GM21515 (cell line): ENCODE data around the gene POU6F2.

ENCODE experiments used
- ATAC-seq: cut with Tn5 transposase; IDR thresholded peaks from one replicate; pipeline ENCODE4 v1.9.1; 2021; ENCODE audit not compliant: unreplicated experiment

Gene POU6F2

DNA sequence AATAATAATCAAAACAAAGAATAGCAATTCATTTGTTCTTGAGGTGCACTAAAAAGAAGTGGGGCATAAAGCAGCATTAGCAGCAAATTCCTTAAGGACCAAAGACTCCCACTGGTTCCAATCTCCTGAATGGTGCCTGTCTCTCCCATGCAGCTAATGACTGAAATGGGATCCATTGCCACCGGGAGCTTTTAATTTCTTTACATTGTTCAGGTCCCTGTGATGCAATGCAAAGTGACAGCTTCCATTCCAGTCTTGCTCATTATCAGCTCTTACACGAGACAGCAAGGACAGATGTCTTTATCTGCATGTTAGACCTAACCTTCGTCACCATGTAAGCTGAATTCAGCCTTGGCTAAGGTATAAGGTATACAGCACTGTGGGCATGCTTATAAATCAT, 148.1 kb downstream of the POU6F2 start:
- no peak for ATAC-seq

DNA sequence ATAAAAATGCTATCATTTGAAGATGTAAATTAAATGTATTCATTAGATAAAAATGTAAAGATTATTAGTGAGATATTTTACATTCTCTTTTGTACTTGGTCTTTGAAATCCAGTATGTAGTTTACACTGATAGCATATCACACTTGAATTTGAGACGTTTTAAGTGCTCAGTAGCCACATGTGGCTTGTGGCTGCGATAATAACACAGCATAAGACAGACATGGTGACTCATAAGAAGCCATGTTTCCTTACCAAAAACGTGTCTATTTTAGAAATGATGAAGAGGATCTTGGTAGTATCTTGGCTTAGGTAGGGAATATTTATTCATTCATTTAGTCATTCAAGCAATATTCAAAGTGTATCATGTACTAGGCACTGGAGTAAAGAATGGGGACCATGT, 149.3 kb downstream of the POU6F2 start:
- no peak for ATAC-seq

DNA sequence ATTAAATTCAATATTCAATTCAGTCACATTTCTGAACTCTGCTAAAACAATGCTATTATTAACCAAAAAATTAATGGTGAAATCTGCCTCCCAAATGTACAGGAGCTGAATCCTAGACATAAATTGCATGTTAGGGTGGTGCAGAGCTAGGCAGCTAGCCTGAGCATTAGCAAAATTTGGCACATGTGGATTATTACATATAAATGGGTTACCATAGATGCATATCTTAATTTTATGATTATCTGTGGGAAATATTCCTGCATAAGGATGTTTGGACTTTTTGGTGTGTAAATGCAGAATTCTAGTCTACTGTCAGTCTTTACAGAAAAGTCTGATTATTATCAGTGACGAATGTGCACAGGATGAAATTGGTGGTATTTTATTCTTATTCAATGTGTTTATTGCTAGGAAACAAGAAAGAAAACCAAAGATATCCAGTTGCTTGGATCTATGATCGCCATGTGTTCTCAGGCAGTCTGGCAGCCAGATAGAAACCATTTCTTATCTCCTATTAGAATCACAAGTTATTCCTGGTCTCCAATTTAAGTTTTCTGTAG, 150.7 kb downstream of the POU6F2 start:
- ATAC-seq, result no peak

DNA sequence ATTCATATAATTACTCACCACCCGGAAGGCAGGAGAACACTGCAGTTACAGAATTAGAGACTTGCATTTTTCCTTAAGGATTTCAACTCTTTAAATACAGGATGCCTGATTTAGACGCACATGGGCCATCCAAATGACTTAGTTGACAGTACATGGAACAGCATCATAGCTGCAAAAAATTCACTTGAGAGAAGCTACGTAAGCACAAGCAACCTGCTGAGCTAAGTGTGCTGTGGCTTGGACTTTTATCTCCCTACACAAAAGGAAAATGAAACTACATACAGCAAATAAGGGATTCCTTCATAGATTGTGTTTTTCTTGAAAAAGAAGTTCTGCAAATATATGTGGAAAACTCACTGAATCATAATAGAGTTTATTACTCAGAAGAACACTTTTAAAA, 152.6 kb downstream of the POU6F2 start:
- no peak for ATAC-seq

DNA sequence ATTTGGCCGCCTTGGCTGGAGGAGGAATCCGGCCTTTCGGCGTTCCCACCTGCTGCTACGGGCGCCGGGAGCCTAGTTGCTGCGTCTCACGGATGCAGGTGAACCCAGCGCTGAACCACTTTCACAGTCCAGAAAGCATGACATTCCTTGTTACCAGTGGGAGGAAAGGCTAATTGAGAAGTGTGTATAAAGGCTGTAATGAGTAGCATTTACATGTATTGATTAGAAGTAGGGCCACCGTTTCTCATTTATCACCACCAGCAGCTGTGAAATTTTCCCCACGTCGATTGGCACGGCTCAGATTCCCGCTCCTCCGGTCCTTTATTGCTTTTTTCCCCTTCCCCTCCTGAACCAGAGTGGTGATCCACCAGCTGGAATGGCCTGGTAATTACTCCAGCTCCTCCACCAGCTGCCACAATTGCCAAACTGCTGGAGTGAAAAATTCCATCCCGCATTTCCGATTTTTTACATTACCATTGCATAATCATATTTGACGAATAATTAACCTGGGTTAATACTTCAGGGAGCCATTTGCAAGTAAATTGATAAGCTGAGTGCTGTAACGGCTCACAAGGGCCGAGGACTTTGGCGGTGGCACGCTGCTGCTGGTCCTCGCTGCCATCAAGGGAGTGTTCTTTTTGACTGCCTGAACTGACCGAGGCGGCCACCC, 153.3 kb downstream of the POU6F2 start:
- no peak for ATAC-seq

DNA sequence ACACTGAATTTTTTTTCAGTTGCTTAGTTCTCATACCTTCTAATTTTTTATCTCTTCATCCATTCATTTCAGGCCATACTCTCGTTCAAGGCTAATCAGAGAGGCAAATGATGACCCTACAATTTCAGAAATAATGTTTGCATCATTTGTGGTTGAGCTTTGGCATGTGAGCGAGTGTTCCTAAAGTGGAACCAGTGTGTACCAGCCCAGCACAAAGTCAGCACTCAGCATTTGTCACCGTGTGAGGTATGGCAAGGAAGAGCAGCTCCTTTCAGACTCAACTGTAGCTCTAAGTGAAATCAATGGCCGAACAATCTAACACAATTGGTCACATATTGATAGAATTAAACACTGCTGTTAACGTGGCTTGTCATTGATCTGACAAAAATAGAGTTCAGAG, 154.6 kb downstream of the POU6F2 start:
- no peak for ATAC-seq

DNA sequence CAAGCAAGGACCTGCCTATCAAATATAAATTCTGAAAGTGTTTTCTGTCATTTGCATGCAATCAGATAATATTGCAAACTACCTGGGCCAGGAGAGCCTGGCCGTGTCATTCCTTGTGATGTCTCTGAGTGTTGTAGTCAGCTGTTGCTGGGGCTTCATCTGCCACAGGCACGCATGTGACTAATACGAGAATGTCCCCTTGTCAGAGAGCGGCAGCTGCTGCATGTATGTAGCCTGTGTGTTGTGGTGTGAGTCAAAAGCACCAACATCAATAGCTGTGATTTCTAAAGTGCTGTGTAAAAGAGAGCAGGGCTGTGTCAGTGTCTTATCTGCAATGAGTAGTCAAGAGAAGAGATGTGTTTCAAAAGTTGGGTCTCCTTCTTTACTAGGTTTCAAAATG, 155.4 kb downstream of the POU6F2 start:
- no peak for ATAC-seq

DNA sequence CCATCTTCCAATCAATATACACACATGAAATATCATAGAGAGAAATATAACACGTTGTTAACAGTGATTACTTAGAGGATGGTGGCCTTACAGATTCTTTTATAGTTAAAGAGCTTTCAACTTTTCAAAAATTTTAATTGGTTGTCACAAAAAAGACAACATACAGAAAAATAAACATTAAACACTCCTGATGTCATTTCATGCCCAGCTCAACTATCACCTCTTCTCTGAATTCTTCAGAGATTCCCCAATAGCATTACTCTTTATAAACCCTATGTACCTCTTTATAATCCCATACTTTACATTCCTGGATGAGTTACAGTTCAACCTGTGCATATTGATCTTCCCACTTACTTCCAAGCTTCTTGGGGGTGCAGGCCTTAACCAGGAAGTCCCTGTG, 159.8 kb downstream of the POU6F2 start:
- no peak for ATAC-seq

DNA sequence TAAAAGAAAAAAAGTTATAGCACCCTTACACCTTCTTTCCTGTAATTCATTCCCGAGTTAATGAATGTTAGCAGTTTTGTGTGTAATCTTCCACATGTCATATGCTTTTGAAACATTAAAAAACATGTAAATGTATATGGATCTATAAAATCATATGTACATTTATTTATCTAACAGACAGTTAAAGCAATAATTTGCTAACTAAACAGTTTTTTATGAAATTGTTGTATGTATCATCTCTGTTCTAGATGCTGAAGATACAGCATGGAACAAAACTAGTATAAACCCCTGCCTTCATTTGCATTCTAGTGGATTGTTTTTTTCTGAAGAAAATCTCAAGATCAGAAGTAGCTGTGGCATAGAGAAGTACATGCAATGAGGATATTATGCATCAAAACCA, 165.0 kb downstream of the POU6F2 start:
- no peak for ATAC-seq

DNA sequence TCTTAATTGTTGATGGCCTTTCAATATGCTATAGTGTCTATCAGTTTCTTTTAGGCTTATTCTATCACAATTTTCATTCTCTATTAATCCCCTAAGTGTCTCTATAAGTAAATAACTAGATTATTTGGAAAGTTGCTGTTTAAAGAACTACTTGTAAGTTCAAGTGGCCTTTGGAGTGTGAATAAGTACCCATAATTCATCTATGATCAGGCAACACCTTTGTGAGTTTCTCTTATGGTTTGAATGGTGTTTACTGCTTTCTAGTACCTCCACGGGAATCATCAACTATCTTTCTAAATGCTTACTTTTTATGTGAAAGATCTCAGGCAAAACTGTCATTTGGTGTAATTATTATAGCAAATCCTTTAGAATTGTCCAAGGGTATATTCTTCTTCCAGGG, 166.7 kb downstream of the POU6F2 start:
- ATAC-seq, result no peak

DNA sequence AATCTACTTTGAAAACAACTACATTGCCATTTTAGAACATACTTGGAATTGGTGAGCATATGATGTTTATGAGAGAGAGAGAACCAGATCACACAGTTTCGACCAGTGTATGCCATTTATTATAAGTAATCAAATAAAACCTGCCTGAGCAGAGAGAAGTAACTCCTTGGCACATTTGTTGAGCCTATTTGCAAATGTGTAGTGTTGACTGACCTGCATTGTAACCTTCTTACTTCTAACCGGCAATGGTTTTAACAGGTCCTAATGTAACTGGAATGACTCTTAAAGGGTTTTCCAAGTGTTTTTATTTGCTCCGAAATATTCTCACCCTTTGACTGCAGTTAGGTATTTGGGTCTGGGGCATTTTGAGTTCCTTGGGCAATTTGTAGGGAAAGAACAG, 167.6 kb downstream of the POU6F2 start:
- ATAC-seq, result no peak

DNA sequence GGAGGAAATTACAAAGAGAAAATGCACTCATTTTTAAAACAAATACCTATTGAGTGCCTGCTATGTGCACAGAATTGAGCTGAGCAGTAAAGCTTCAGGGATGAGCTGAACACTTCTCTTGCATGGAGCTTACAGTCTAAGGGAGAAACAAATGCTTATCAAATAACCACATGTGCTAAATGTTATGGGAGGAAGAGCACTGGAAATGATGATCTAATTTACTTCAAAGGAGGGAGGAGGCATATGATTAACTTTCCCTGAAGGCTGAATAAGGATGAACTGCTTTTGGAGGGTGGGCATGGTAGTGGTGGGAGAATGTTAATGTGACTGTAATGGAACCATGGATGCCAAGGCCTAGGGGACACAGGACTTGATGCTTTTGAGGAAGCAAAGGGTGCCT, 168.2 kb downstream of the POU6F2 start:
- ATAC-seq, result no peak

DNA sequence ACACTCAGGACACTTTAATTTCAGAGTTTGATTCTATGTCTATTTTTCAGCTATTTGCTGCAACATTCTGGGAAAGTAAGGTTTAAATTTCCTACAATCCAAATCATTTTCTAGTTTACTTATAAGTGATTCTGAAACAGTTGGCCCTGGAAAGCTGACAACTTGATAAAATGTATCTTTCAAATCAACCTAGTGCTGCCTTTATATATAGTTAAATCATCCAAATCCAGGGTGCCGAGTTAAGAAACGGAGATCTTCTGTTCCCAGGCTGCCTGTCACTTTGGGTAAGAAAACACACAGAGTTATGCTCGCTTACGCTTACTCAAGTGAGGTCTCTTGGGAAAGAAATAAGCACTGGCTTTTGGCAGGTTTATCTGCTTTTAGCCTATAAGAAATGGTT, 175.0 kb downstream of the POU6F2 start:
- ATAC-seq, result no peak

DNA sequence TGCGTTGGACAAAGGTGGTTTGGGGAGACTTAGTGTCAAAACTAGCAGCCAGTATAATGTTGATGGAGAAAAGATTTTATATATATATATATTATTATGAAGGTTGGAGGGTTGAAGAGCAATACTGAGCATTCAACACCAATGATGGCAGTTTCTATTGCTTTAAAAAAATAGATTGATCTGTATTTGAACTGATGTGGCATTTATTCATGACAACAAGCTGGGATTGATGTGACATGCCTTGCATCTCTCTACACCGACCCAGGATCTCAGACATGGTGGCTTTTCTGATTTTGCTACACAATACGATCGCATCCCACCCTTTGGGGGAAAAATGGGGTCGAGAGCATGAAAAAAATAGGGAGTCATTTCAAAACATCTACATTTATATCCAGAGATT, 175.4 kb downstream of the POU6F2 start:
- ATAC-seq, result no peak

DNA sequence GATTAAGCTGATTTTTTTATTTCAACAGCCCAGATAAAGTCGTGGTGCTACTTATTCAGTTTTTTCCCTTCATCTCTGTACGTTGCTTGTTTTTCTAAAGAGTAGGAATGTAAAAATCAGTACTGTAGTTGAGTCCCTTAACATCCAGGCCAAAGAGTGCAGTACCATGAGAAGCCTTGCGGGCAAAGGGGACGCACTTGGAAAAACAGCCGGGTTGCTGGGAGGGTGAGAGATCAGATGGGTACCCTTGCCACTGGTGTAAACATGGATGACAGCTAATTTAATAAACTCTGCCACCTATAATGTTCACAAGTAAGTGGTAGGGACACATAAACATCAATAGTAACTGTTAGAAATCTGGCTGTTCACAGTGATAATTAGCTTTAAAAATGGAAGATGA, 175.9 kb downstream of the POU6F2 start:
- no peak for ATAC-seq

DNA sequence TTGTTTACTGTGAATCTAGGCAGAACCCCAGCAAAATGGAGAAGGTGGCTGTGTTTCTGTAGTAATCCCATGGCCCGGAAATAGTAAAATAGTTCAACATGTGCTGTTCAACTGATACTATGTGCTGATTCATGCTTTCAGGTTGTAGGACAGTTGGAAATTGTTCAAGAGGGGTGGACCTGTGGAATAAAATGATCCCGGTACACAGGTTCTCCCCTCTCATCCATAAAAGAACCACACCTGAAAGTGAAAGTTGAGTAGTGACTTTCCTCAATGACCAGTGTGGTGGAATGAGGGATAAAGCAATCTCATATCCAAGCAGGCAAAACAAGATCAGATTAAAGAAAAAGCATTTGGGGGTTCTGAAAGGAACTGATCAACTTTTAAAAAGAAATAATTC, 177.1 kb downstream of the POU6F2 start:
- ATAC-seq, result no peak

DNA sequence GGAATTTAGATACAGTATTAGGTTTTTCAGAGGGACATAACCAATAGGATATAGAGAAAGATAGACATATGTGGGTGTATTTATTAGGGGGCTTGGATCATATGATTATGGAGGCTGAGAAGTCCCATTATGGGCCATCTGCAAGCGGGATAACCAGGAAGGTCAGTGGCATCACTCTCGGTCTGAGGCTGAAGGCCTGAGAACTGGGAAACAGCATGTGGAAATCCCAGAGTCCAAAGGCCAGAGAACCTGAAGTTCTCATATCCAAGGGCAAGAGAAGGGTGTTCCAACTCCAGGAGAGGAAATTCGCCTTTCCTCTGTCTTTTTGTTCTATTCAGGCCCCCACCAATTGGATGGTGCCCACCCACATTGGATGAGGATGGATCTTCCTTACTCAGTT, 180.7 kb downstream of the POU6F2 start:
- no peak for ATAC-seq

DNA sequence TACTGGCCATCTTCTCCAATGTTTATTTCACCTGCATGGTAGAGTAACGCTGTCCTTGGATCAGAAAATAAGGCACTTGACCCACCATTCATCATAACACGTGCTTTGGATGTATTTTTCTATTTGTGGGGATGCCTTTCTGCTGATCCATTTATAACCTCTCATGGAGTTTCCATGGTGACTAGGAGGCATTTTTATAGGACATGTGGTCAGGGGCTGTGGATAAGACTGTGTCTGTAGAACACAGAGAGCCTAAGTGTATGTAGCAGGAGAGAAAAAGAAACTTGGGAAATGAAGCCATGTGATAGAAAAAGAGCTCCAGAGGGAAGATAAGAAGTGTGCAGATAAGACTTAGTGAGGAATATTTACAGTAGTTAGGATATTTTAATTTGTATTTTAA, 184.2 kb downstream of the POU6F2 start:
- no peak for ATAC-seq

DNA sequence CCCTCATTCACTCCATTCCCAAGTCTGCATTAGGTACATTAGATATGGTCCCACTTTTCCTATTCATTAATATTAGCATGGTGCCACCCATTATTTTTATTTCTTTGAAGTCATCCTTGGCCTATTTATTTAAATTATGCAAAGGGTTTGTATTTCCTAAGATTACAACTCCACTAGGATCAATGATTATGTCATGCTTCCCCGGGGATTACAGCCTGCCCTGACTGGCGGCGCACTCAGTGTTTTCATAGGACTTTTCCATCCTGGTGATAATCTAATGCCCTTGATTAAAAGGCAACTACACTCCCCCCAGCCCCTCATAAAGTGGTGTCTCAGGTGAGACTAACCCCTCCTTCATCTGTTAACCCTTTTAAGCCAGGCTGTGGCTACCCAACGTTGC, 187.2 kb downstream of the POU6F2 start:
- no peak for ATAC-seq

DNA sequence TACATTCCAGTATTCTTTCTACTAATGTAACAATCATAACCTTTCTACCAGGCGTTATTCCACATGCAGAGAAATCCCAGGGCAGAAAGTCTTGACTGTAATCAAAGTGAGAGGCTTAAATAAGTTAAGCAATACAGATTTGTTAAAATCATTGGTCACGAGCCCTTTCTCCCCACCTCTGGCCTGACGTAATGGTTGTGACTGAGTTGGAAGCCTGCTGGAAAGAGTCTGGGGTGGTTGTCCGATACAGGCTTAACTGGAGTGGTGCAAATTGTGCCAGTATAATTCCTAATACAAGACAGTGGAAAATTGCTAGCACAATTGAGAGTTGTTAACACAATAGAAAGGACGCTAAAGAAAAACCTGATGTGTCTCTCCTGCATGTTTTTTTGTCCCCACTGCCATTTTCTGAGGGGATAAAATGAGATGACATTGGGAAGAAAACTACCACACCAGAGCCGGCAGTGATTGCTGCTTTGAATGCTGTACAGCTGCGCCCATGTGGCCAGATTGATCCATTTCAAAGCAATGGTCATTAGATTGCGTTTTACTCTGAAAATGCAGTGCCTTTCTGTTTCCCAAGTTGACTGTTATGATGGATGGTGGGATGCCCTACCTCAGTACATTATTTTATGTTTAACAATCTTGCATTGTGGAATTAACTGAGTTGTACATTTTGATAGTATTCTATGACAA, 190.8 kb downstream of the POU6F2 start:
- no peak for ATAC-seq

DNA sequence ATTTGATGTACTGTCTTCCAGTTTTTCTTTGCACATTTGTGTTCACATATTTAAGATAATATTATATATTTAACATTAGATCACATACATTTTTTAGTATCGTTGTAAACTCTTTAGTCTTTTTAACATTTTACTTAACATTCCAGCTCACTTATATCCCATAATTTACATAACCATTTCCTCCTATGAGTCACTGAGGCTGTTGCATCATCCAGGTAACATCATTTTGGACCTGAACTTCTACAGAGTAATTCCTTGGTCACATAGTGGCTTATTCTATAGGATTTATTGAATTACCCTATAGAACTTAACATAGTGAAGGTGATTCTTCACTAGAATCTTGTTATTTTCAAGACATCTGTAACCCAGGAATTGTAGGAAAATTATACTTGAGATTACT, 194.4 kb downstream of the POU6F2 start:
- no peak for ATAC-seq

DNA sequence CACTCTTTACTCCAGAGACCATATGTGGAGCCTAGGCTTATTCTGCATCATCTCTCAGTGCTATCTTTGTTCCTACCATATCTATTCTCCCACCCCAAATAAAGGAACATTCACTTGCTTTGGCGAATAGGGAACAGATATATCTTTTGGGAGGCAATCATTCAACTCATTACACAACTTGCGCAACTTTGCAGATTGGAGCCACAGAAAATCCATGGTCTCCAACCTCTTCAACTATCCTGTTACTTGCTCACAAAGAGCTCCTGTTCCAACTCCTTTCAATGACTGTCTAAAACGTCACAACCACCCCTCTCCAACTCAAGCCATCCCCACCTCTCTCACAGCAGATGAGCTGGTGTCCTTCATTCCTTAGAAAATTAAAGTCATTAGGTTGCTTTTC, 203.7 kb downstream of the POU6F2 start:
- no peak for ATAC-seq

DNA sequence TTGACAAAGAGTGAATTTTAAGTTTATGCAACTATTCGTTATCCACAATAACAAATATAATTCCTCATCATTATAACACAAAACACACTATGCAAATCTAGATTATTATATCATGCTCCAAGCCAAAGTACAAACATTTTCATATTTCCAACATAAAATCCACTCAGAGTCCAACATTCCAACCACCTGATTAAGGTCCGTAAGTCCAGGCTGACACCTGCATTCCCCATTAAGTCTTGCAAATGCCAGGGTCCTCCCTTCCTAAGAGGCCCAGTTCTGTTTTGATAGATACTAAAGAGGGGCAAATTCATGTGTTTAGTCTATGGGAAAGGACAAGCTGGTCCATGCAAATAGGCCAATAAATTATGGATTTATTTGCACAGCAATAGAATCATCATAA, 206.1 kb downstream of the POU6F2 start:
- no peak for ATAC-seq
